Left ventricle myocardium inferior (tissue), 1 donor: Measurements from ENCODE around the gene TJP1. TPM values are rescaled to one million over a fixed set of nuclear protein-coding genes. Genes with fewer than 3 reads are reported as not detected.
A peak's percentile ranks its signal among the peaks of the same experiment; 100 is the strongest.

Experiments used
- DNase-seq: peaks from one replicate; pipeline ENCODE4 v3.0.0-alpha.2; 2020
- H3K27ac ChIP-seq: fragments of 200-600 bp; replicated peaks from 2 replicates; pipeline ENCODE4 v1.8.0; 2021
- H3K27me3 ChIP-seq: fragments of 200-600 bp; 2 replicates; pipeline ENCODE4 v1.8.0; 2021; ENCODE audit warnings: low read depth
- H3K36me3 ChIP-seq: fragments of 200-600 bp; 2 replicates; pipeline ENCODE4 v1.8.0; 2021
- H3K4me1 ChIP-seq: fragments of 200-600 bp; 2 replicates; pipeline ENCODE4 v1.8.0; 2021
- H3K4me3 ChIP-seq: fragments of 200-600 bp; 2 replicates; pipeline ENCODE4 v1.8.0; 2021; ENCODE audit warnings: mild to moderate bottlenecking, moderate library complexity
- H3K9me3 ChIP-seq: fragments of 200-600 bp; replicated peaks from 2 replicates; pipeline ENCODE4 v1.8.0; 2021
- intact Hi-C: fragments of 100-400 bp; cut with micrococcal nuclease; formaldehyde crosslinking; loops from one replicate; pipeline ENCODE4 v1.11.0; 2022
- total RNA-seq: library from RNA; stranded (reverse); fragmentation: NEBNext Ultra II Directional; extraction: Animal tissue kit (Norgen Biotek cat#: 25700); gene quantifications from one replicate; pipeline ENCODE4 v1.2.1, GENCODE V29; 2021
- TF ChIP-seq, protein P1 (sequence below): fragments of 200-600 bp; IDR thresholded peaks from 2 replicates; pipeline ENCODE4 v1.8.0; 2021; ENCODE audit warnings: antibody characterized with exemption, mild to moderate bottlenecking, borderline replicate concordance
- donor health status: DM: no; HTN: yes; CAD: no; lungs with severe emphysema.

The TJP1 gene
- total RNA-seq, 1 donor from 2014 or later: 108 TPM

DNA sequence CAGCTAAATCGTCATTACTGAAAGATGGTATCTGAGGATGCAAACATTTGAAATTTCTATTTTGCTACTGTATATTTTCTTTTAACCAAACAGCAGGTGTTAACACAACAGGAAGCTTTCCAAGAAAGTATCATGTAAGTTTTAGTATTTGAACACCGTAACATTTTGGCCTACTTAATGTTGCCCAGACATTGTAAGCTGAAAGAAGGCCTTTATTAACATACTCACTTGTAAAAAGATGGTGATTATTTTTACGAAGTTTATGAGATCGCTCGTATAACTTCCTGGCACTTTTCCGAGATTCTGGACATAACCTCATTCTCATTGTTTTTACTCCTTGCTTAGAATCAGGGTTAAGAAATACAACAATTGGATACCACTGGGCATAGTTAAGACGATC lies 95.7 kb downstream of the TJP1 start:
- H3K27ac ChIP-seq: no peak overlapping the region
- no peak overlapping the region for H3K4me3 ChIP-seq
- peaks cover 11% of the 10 kb centered on the region for H3K9me3 ChIP-seq
- TF ChIP-seq, protein P1, sequence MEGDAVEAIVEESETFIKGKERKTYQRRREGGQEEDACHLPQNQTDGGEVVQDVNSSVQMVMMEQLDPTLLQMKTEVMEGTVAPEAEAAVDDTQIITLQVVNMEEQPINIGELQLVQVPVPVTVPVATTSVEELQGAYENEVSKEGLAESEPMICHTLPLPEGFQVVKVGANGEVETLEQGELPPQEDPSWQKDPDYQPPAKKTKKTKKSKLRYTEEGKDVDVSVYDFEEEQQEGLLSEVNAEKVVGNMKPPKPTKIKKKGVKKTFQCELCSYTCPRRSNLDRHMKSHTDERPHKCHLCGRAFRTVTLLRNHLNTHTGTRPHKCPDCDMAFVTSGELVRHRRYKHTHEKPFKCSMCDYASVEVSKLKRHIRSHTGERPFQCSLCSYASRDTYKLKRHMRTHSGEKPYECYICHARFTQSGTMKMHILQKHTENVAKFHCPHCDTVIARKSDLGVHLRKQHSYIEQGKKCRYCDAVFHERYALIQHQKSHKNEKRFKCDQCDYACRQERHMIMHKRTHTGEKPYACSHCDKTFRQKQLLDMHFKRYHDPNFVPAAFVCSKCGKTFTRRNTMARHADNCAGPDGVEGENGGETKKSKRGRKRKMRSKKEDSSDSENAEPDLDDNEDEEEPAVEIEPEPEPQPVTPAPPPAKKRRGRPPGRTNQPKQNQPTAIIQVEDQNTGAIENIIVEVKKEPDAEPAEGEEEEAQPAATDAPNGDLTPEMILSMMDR: no peak
- H3K4me1 ChIP-seq: peaks cover 33% of the 10 kb centered on the region
- DNase-seq: no peak
- peaks cover 98% of the 10 kb centered on the region for H3K36me3 ChIP-seq
- H3K27me3 ChIP-seq: no peaks in the 10 kb centered on the region
- intact Hi-C loops: loop anchor here (10.0 kb wide), 1 partner anchor 208 kb away; no protein-coding TSS in a partner anchor

DNA sequence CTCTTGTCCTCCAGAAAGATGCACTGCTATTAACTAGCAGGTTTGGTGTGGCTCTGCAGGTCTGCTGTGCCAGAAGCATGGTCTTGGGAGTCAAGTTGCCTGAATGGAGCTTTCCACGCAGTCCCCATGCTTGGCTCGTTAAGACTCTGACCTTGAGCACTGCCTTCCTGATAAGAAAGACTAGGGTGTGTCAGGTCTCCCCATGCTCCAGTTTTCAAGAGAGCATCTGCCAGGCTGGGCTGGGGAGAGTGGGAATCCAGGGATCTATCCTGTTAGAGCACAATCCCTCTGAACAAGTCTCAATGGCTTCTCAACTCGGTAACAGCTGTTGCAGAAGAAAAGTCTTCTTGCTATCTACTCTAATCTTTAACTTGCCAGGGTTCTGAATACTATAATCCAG lies 98.2 kb downstream of the TJP1 start:
- Histone ChIP-seq H3K27me3 (no peaks in the 10 kb centered on the region), H3K27ac (no peak overlapping the region), H3K4me3 (no peak overlapping the region), H3K9me3 (peaks cover 11% of the 10 kb centered on the region), H3K4me1 (peaks cover 37% of the 10 kb centered on the region), H3K36me3 (peaks cover 100% of the 10 kb centered on the region)
- intact Hi-C loops: loop anchor here (10.0 kb wide), 1 partner anchor 211 kb away; no protein-coding TSS in a partner anchor
- TF ChIP-seq, protein P1: no peak
- no peak for DNase-seq

DNA sequence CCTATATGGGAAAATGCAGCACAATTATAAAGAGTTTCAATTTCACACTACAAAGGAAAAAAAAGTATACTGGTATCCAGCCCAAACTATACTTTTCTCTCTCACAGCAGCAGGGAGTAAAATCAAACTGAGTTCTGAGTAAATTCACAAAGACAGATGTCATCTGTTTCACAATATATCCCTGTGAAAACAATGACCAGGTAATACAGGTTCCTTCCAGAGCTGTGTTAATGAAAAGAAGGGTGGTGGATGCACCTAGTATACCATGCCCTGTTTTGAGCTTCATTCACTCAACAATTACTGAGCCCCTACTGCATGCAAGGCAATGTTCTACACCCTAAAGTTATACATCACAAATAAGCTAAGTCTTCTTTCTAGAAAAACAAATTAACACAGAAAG lies 108.5 kb downstream of the TJP1 start:
- DNase-seq: no peak
- Histone ChIP-seq H3K27me3 (no peaks in the 10 kb centered on the region), H3K36me3 (peaks cover 97% of the 10 kb centered on the region), H3K4me3 (no peak overlapping the region), H3K9me3 (no peaks in the 10 kb centered on the region), H3K4me1 (peaks cover 18% of the 10 kb centered on the region), H3K27ac (no peak overlapping the region)
- TF ChIP-seq, protein P1: no peak
- intact Hi-C loops: no loop called here

DNA sequence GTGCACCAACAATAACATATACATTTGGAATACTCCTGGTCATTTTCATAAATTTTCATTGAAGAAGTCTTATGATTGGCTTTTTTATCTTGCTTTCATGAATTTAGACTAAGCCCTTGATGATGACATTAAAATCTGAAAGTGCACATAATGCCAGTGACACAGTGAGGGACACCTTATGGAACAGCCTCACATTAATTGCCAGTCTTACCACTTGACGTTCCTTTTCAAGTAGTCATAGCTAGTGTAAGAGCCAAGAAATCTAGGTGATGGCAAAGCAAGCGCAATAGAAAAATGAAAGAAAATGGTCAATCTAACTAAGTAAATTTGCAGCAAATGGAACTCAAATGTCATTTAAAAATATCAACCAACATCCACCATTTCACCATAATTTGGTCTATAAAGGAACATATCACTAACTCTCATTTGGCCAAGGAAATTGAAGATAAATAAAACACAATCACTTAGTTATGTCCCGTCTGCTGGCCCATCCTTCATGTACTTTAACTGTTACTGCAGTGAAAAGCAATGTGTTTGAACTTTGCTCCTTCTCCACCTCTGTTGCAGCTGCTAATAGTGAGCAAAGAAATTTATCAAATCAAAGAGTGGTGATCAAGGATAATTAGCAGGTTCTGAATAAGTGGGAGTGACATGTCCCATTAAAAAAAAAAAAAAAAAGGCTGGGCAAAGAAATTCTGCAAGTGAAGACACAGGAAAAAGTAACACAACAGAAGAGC lies 110.0 kb downstream of the TJP1 start:
- Histone ChIP-seq H3K27ac (peak overlapping the region; percentile 2), H3K4me3 (no peak overlapping the region), H3K36me3 (peaks cover 97% of the 10 kb centered on the region), H3K27me3 (no peaks in the 10 kb centered on the region), H3K4me1 (peaks cover 18% of the 10 kb centered on the region), H3K9me3 (no peaks in the 10 kb centered on the region)
- TF ChIP-seq, protein P1: no peak
- no peak for DNase-seq
- intact Hi-C loops: no loop called here

DNA sequence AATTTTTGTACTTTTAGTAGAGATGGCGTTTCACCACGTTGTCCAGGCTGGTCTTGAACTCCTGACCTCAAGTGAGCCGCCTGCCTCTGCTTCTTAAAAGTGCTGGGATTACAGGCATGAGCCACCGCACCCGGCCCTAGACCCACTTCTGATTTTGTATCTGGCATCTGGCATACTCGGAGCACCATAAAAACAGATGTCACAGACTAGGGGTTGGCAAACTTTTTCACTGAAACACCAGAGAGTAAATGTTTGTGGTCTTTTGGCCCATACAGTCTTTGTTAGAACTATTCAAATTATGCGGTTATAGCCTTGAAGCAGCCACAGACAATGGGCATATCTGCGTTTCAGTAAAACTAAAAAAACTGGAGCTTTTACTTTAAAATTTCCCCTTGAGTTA lies 110.7 kb downstream of the TJP1 start:
- H3K4me3 ChIP-seq: no peak overlapping the region
- no peaks in the 10 kb centered on the region for H3K9me3 ChIP-seq
- no peaks in the 10 kb centered on the region for H3K27me3 ChIP-seq
- H3K27ac ChIP-seq: peak overlapping the region; percentile 2
- peaks cover 19% of the 10 kb centered on the region for H3K4me1 ChIP-seq
- TF ChIP-seq, protein P1: no peak
- intact Hi-C loops: no loop called here
- peaks cover 97% of the 10 kb centered on the region for H3K36me3 ChIP-seq
- DNase-seq: no peak
